ENCODE measurements around the gene MEIKIN. TPM values are rescaled to one million over a fixed set of nuclear protein-coding genes. Genes with fewer than 3 reads are reported as not detected.

Gene MEIKIN
- total RNA-seq, 1 donor from 2014 or later: not detected

GRCh38 chr5:131959906-131960305 lies 14.4 kb upstream of the MEIKIN start:
- H3K4me3 Mint-ChIP-seq: no peak overlapping the region
- no peaks in the 10 kb centered on the region for H3K9me3 Mint-ChIP-seq
- peaks cover 7% of the 10 kb centered on the region for H3K27me3 Mint-ChIP-seq (ENCODE audit: insufficient read depth)
- no peak overlapping the region for H3K27ac Mint-ChIP-seq
- no peaks in the 10 kb centered on the region for H3K4me1 Mint-ChIP-seq (ENCODE audit: low read depth)
- no peak for DNase-seq (ENCODE audit: low spot score)
- H3K36me3 Mint-ChIP-seq (ENCODE audit: low read depth): peaks cover 23% of the 10 kb centered on the region
- intact Hi-C loops (cut with micrococcal nuclease): no loop called here

GRCh38 chr5:131959136-131959535 lies 13.7 kb upstream of the MEIKIN start:
- H3K27ac Mint-ChIP-seq: no peak overlapping the region
- intact Hi-C loops (cut with micrococcal nuclease): no loop called here
- H3K4me1 Mint-ChIP-seq (ENCODE audit: low read depth): peaks cover 6% of the 10 kb centered on the region
- no peak overlapping the region for H3K4me3 Mint-ChIP-seq
- H3K36me3 Mint-ChIP-seq (ENCODE audit: low read depth): peaks cover 30% of the 10 kb centered on the region
- H3K9me3 Mint-ChIP-seq: no peaks in the 10 kb centered on the region
- peaks cover 7% of the 10 kb centered on the region for H3K27me3 Mint-ChIP-seq (ENCODE audit: insufficient read depth)
- no peak for DNase-seq (ENCODE audit: low spot score)

DNA sequence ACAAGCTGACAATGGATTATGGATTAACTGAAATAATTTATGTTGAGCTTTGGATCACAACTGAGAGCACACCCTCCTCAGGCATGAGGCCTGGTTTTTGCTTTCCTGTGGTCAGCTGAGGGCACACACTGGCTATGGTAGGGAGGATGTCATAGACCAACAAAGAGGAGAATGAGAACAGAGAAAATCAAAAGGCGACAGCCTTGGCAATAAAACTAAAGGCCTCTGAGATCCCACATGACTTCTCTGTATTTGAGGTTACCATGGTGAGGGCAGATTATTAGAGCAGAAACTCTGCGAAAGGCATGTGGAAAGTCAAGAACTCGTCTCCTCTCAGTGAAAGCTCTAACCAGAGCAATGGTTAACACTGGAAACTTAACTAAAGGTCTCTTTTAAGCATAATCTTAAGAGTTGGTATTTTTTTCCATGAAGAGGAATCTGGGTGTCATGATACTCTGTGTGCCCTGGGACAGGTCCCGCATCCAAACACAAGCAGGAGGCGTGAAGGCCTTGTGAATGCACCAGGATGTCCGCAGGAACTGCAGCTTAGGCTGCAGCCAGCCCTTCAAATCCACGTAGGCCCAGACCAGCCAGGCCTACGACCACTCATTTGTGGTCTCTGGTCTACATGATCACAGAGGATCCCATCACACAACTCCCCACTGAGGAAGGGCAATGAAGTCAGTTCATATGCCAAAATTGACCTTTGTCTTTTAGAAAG lies 12.4 kb upstream of the MEIKIN start:
- H3K36me3 Mint-ChIP-seq (ENCODE audit: low read depth): peaks cover 29% of the 10 kb centered on the region
- no peak overlapping the region for H3K27ac Mint-ChIP-seq
- H3K4me3 Mint-ChIP-seq: no peak overlapping the region
- no peak for DNase-seq (ENCODE audit: low spot score)
- intact Hi-C loops (cut with micrococcal nuclease): no loop called here
- peaks cover 8% of the 10 kb centered on the region for H3K4me1 Mint-ChIP-seq (ENCODE audit: low read depth)
- H3K9me3 Mint-ChIP-seq: no peaks in the 10 kb centered on the region
- H3K27me3 Mint-ChIP-seq (ENCODE audit: insufficient read depth): peaks cover 7% of the 10 kb centered on the region

- no peak overlapping the region for H3K27ac Mint-ChIP-seq
- intact Hi-C loops (cut with micrococcal nuclease): no loop called here
- peaks cover 15% of the 10 kb centered on the region for H3K36me3 Mint-ChIP-seq (ENCODE audit: low read depth)
- peaks cover 16% of the 10 kb centered on the region for H3K27me3 Mint-ChIP-seq (ENCODE audit: insufficient read depth)
- H3K4me3 Mint-ChIP-seq: no peak overlapping the region
- no peaks in the 10 kb centered on the region for H3K9me3 Mint-ChIP-seq
- H3K4me1 Mint-ChIP-seq (ENCODE audit: low read depth): peaks cover 8% of the 10 kb centered on the region
- no peak for DNase-seq (ENCODE audit: low spot score)
Measured at GRCh38 chr5:131953969-131954368, 8.5 kb upstream of the MEIKIN start.

GRCh38 chr5:131952301-131952857 lies 6.9 kb upstream of the MEIKIN start:
- Mint-ChIP-seq H3K4me3 (no peak overlapping the region), H3K27me3 (ENCODE audit: insufficient read depth) (peaks cover 23% of the 10 kb centered on the region), H3K4me1 (ENCODE audit: low read depth) (peaks cover 8% of the 10 kb centered on the region), H3K36me3 (ENCODE audit: low read depth) (peaks cover 9% of the 10 kb centered on the region), H3K9me3 (no peaks in the 10 kb centered on the region), H3K27ac (no peak overlapping the region)
- no peak for DNase-seq (ENCODE audit: low spot score)
- intact Hi-C loops (cut with micrococcal nuclease): no loop called here

- Mint-ChIP-seq H3K9me3 (no peaks in the 10 kb centered on the region), H3K4me3 (no peak overlapping the region), H3K27ac (no peak overlapping the region), H3K36me3 (ENCODE audit: low read depth) (peaks cover 9% of the 10 kb centered on the region), H3K4me1 (ENCODE audit: low read depth) (peaks cover 8% of the 10 kb centered on the region), H3K27me3 (ENCODE audit: insufficient read depth) (peaks cover 21% of the 10 kb centered on the region)
- intact Hi-C loops (cut with micrococcal nuclease): no loop called here
- no peak for DNase-seq (ENCODE audit: low spot score)
Measured at GRCh38 chr5:131950706-131951105, 5.2 kb upstream of the MEIKIN start.

DNA sequence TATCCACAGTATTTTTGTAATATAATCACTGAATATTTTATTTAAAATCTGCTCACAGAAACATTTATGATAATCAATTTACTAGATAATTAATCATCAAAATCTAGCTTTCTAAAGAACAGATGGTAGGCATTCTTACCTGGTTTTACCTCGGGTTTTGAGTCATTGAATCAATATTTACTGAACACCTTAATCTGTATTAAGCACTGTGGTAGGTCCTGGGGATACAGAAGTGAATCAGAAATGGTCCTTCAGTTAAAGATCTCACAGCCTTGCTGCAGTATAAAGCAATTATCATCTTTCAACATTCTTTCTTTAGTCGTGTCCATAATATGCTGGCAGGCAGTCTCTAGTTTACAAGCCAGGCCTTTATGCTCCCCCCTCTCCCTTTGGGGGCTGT lies 2.0 kb upstream of the MEIKIN start:
- intact Hi-C loops (cut with micrococcal nuclease): no loop called here
- Mint-ChIP-seq H3K4me1 (ENCODE audit: low read depth) (no peaks in the 10 kb centered on the region), H3K4me3 (no peak overlapping the region)

DNA sequence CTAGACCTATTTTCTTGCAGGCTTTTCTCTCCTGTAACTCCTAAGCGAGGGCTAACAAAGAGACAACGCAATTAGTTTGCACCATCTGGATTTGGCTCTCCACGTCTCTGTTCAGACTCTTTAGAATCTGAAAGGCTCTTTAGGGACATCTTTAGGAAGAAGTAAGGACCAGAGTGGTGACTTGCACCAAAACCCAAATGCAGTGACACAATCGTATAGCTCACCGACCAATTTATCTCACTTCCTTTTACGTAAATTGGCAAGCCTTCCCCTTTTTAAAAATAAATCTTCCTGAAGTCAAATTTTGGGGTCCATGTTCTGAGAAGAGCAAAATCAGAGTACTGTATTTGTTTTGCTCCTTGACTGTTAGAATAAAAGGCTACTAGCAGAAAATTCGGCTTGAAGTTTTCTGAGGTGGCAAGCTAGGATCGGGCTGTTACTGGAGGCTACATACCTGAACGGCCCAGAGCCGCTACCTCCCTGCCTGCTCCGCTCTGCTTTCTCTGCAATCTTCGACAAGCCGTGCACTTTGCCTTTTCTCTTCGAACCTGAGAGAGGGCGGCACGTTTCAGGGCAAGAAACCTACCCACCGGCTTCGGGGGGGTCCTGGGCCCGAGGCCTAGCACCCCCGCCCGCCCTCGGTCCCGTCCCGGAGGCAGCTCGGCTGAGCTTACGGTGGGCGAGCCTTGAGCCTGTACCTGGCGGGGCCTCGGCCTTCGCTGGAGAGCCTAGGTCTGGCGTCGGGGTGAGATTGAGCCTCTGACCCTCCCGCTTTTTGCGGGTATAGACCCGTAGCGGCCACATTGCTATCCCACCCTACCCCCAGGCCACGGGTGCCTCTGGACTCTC lies 537 bp downstream of the MEIKIN start:
- no peak for DNase-seq (ENCODE audit: low spot score)

More for the DNA sequence above, 2.0 kb upstream of the MEIKIN start:
- Mint-ChIP-seq H3K36me3 (ENCODE audit: low read depth) (no peaks in the 10 kb centered on the region), H3K27ac (no peak overlapping the region), H3K27me3 (ENCODE audit: insufficient read depth) (peaks cover 15% of the 10 kb centered on the region), H3K9me3 (no peaks in the 10 kb centered on the region)
- no peak for DNase-seq (ENCODE audit: low spot score)

DNA sequence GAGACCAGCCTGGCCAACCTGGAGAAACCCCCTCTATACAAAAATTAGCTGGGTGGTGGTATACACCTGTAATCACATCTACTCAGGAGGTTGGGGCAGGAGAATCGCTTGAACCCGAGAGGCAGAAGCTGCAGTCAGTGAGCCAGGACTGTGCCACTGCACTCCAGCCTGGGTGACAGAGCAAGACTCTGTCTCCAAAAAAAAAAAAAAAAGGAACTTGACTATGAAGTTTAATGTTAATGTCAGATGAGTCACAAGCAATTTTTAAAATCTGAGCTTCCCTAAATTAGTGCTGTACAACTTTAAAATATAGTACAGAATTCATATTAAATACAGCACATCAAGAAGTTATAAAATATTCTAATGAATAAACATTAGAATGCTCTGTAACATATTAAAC lies 1.5 kb downstream of the MEIKIN start:
- H3K36me3 Mint-ChIP-seq (ENCODE audit: low read depth): no peaks in the 10 kb centered on the region
- H3K27ac Mint-ChIP-seq: no peak overlapping the region
- DNase-seq (ENCODE audit: low spot score): no peak
- no peaks in the 10 kb centered on the region for H3K4me1 Mint-ChIP-seq (ENCODE audit: low read depth)
- H3K27me3 Mint-ChIP-seq (ENCODE audit: insufficient read depth): peaks cover 9% of the 10 kb centered on the region
- intact Hi-C loops (cut with micrococcal nuclease): no loop called here
- no peaks in the 10 kb centered on the region for H3K9me3 Mint-ChIP-seq
- H3K4me3 Mint-ChIP-seq: no peak overlapping the region

More for the DNA sequence above, 537 bp downstream of the MEIKIN start:
- Mint-ChIP-seq H3K4me3 (no peak overlapping the region), H3K9me3 (no peaks in the 10 kb centered on the region), H3K4me1 (ENCODE audit: low read depth) (no peaks in the 10 kb centered on the region), H3K36me3 (ENCODE audit: low read depth) (no peaks in the 10 kb centered on the region), H3K27ac (no peak overlapping the region), H3K27me3 (ENCODE audit: insufficient read depth) (peaks cover 11% of the 10 kb centered on the region)
- intact Hi-C loops (cut with micrococcal nuclease): no loop called here

- H3K4me3 Mint-ChIP-seq: no peak overlapping the region
- H3K9me3 Mint-ChIP-seq: no peaks in the 10 kb centered on the region
- no peaks in the 10 kb centered on the region for H3K4me1 Mint-ChIP-seq (ENCODE audit: low read depth)
- intact Hi-C loops (cut with micrococcal nuclease): no loop called here
- DNase-seq (ENCODE audit: low spot score): no peak
- H3K27me3 Mint-ChIP-seq (ENCODE audit: insufficient read depth): peaks cover 4% of the 10 kb centered on the region
- H3K27ac Mint-ChIP-seq: no peak overlapping the region
- no peaks in the 10 kb centered on the region for H3K36me3 Mint-ChIP-seq (ENCODE audit: low read depth)
Measured at GRCh38 chr5:131942016-131942415, 3.4 kb downstream of the MEIKIN start.

DNA sequence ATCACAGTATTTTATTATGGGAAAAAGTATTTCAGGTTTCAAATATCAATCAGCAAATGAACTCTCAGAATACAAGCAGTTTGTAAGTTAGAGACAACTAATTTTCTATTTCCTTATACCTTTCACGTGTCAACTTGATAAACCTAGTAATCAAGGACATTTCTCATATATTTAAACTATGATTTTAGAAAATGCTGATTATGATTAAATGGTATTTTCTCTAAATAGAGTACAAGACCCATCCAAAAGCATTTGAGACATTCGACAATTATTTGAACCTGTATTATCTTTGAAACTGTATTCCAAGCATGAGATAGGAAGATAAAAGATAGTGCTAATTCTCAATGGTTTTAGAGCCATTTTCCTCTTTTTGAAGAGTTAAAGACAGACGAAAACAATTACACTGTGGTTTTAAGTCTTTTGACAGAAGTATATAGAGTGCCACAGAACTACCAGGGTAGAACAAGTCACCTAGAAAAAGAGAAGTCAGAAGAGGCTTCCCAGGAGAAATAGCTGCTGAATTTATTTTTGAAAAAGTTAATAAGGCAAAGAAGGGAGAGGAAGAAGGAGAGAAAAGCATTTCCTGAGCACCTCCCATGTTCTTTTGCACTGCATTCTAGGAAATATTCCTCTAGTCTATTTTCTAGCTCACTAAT lies 5.6 kb downstream of the MEIKIN start:
- H3K27me3 Mint-ChIP-seq (ENCODE audit: insufficient read depth): peaks cover 11% of the 10 kb centered on the region
- no peak overlapping the region for H3K27ac Mint-ChIP-seq
- no peaks in the 10 kb centered on the region for H3K36me3 Mint-ChIP-seq (ENCODE audit: low read depth)
- no peak for DNase-seq (ENCODE audit: low spot score)
- H3K4me3 Mint-ChIP-seq: no peak overlapping the region
- intact Hi-C loops (cut with micrococcal nuclease): no loop called here
- no peaks in the 10 kb centered on the region for H3K9me3 Mint-ChIP-seq
- no peaks in the 10 kb centered on the region for H3K4me1 Mint-ChIP-seq (ENCODE audit: low read depth)

DNA sequence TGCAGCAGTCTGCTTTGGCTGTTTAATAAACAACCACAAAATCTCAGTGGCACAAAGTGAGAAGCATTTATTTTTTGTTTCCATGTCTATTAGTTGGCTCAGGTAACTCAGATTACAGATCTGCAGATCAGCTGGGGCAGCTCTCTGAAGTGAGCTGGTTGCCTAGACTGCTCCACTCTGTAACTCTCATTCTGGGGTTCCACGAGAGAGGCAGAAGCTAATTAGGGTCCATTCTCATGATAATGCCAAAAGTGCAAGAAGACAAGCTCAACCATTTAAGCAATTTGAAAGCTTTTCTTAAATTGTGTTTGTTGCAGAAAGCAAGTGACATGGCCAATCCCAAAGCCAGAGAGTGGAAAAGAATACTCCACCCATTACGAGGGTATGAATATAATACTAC lies 13.2 kb downstream of the MEIKIN start:
- H3K9me3 Mint-ChIP-seq: peaks cover 31% of the 10 kb centered on the region
- H3K27me3 Mint-ChIP-seq (ENCODE audit: insufficient read depth): peaks cover 21% of the 10 kb centered on the region
- intact Hi-C loops (cut with micrococcal nuclease): no loop called here
- no peaks in the 10 kb centered on the region for H3K4me1 Mint-ChIP-seq (ENCODE audit: low read depth)
- H3K27ac Mint-ChIP-seq: no peak overlapping the region
- no peak overlapping the region for H3K4me3 Mint-ChIP-seq
- DNase-seq (ENCODE audit: low spot score): no peak
- no peaks in the 10 kb centered on the region for H3K36me3 Mint-ChIP-seq (ENCODE audit: low read depth)

GRCh38 chr5:131928957-131929356 lies 16.5 kb downstream of the MEIKIN start:
- intact Hi-C loops (cut with micrococcal nuclease): no loop called here
- no peak for DNase-seq (ENCODE audit: low spot score)
- Mint-ChIP-seq H3K27me3 (ENCODE audit: insufficient read depth) (peaks cover 16% of the 10 kb centered on the region), H3K36me3 (ENCODE audit: low read depth) (no peaks in the 10 kb centered on the region), H3K9me3 (peaks cover 47% of the 10 kb centered on the region), H3K27ac (no peak overlapping the region), H3K4me1 (ENCODE audit: low read depth) (no peaks in the 10 kb centered on the region), H3K4me3 (no peak overlapping the region)

Data from activated T-helper 1 cell treated with anti-CD3 and anti-CD28 coated beads, Interleukin-12 subunit alpha, Interleukin-12 subunit beta, Interleukin-2, Interleukin-4 antibody, amounts not matched to agents 30 ng/mL and 10 ng/mL and 1 ng/mL, durations not matched to agents 14 hours and 24 hours and 36 hours (primary cell).